Stimulated activated naive B cell treated with anti-CD40 and anti-IgM and Interleukin-4, amounts not matched to agents 10 μg/mL and 1 μg/mL and 100 μg/mL, for 72 hours (primary cell): ENCODE data around the gene NCK2.
"Not testable (repeated sequence)": the region's sequence is repeated elsewhere in the genome, so short reads cannot be mapped to it uniquely, and the experiment has no call there.

Source experiments
- ATAC-seq, 2 donors: fragments of 150-1000 bp; cut with Tn5 transposase; replicated peaks; 2 replicates each; pipeline ENCODE4 v1.10.0; 2021; ENCODE audit warnings: moderate library complexity in 1 of 2
- DNase-seq: peaks from one replicate; pipeline ENCODE4 v3.0.0; 2021
- H3K27ac Mint-ChIP-seq: one replicate; pipeline ENCODE4 v1.8.0; 2022; ENCODE audit warnings: mild to moderate bottlenecking, mixed read lengths
- H3K27me3 Mint-ChIP-seq, 2 donors: one replicate each; pipeline ENCODE4 v1.8.0; 2022; ENCODE audit warnings: mixed read lengths in 2 of 2
- H3K36me3 Mint-ChIP-seq, 2 donors: one replicate each; pipeline ENCODE4 v1.8.0; 2022; ENCODE audit warnings: mixed read lengths in 2 of 2, mild to moderate bottlenecking in 1 of 2
- H3K4me1 Mint-ChIP-seq, 2 donors: one replicate each; pipeline ENCODE4 v1.8.0; 2022; ENCODE audit warnings: mixed read lengths in 2 of 2, mild to moderate bottlenecking in 1 of 2
- H3K4me3 Mint-ChIP-seq, 2 donors: one replicate each; pipeline ENCODE4 v1.8.0; 2022; ENCODE audit warnings: mild to moderate bottlenecking in 2 of 2, mixed read lengths in 2 of 2, moderate library complexity in 1 of 2
- H3K9me3 Mint-ChIP-seq, 2 donors: one replicate each; pipeline ENCODE4 v1.8.0; 2022; ENCODE audit warnings: mixed read lengths in 2 of 2, mild to moderate bottlenecking in 1 of 2

The NCK2 gene

GRCh38 chr2:105886687-105887086, 142.0 kb downstream of the NCK2 start:
- peak overlapping the region in 1 of 2 donors; percentile 12 for H3K4me3 Mint-ChIP-seq
- peaks cover 84 to 89% of the 10 kb centered on the region in 2 donors for H3K36me3 Mint-ChIP-seq

GRCh38 chr2:105887256-105887655, 142.5 kb downstream of the NCK2 start:
- no peak overlapping the region for H3K4me3 Mint-ChIP-seq
- peaks cover 53 to 81% of the 10 kb centered on the region in 2 donors for H3K4me1 Mint-ChIP-seq
- peaks cover 78 to 83% of the 10 kb centered on the region in 2 donors for H3K36me3 Mint-ChIP-seq
- H3K27ac Mint-ChIP-seq: peak overlapping the region; percentile 65
- no peaks in the 10 kb centered on the region for H3K27me3 Mint-ChIP-seq
- no peak for DNase-seq
- H3K9me3 Mint-ChIP-seq: peaks cover 8 to 9% of the 10 kb centered on the region in 2 donors
- no peak for ATAC-seq

More at GRCh38 chr2:105886687-105887086, 142.0 kb downstream of the NCK2 start:
- Mint-ChIP-seq H3K27ac (peak overlapping the region; percentile 43), H3K9me3 (peaks cover 8 to 9% of the 10 kb centered on the region in 2 donors), H3K4me1 (peaks cover 57 to 84% of the 10 kb centered on the region in 2 donors), H3K27me3 (no peaks in the 10 kb centered on the region)
- ATAC-seq (no peak), DNase-seq (no peak)

GRCh38 chr2:105888625-105889024, 143.9 kb downstream of the NCK2 start:
- no peak for DNase-seq
- ATAC-seq: peak; percentile 58 to 67
- Mint-ChIP-seq H3K4me3 (no peak overlapping the region), H3K4me1 (peaks cover 46 to 68% of the 10 kb centered on the region in 2 donors), H3K9me3 (peaks cover 8 to 9% of the 10 kb centered on the region in 2 donors), H3K36me3 (peaks cover 71 to 78% of the 10 kb centered on the region in 2 donors), H3K27ac (peak overlapping the region; percentile 31), H3K27me3 (no peaks in the 10 kb centered on the region)

GRCh38 chr2:105889046-105889445, 144.3 kb downstream of the NCK2 start:
- no peak for ATAC-seq
- DNase-seq: no peak
- peaks cover 8 to 9% of the 10 kb centered on the region in 2 donors for H3K9me3 Mint-ChIP-seq
- peaks cover 66 to 77% of the 10 kb centered on the region in 2 donors for H3K36me3 Mint-ChIP-seq
- no peak overlapping the region for H3K4me3 Mint-ChIP-seq
- H3K27me3 Mint-ChIP-seq: no peaks in the 10 kb centered on the region
- peak overlapping the region; percentile 31 for H3K27ac Mint-ChIP-seq
- H3K4me1 Mint-ChIP-seq: peaks cover 42 to 63% of the 10 kb centered on the region in 2 donors

GRCh38 chr2:105890111-105890510, 145.4 kb downstream of the NCK2 start:
- Mint-ChIP-seq H3K4me3 (no peak overlapping the region), H3K27me3 (no peaks in the 10 kb centered on the region), H3K27ac (peak overlapping the region; percentile 42), H3K9me3 (peaks cover 8 to 9% of the 10 kb centered on the region in 2 donors), H3K4me1 (peaks cover 38 to 59% of the 10 kb centered on the region in 2 donors), H3K36me3 (peaks cover 67 to 79% of the 10 kb centered on the region in 2 donors)
- ATAC-seq (no peak), DNase-seq (no peak)

- H3K36me3 Mint-ChIP-seq: peaks cover 62 to 81% of the 10 kb centered on the region in 2 donors
These were observed 146.1 kb downstream of the NCK2 start for GRCh38 chr2:105890856-105891255.

GRCh38 chr2:105893011-105893995, 148.6 kb downstream of the NCK2 start:
- Mint-ChIP-seq H3K27ac (peak overlapping the region; percentile 31), H3K4me1 (peaks cover 21 to 35% of the 10 kb centered on the region in 2 donors)
- no peak for ATAC-seq

More at GRCh38 chr2:105890856-105891255, 146.1 kb downstream of the NCK2 start:
- H3K4me3 Mint-ChIP-seq: peak overlapping the region in 1 of 2 donors; percentile 17
- peaks cover 35 to 54% of the 10 kb centered on the region in 2 donors for H3K4me1 Mint-ChIP-seq
- peaks cover 8 to 9% of the 10 kb centered on the region in 2 donors for H3K9me3 Mint-ChIP-seq
- no peaks in the 10 kb centered on the region for H3K27me3 Mint-ChIP-seq
- H3K27ac Mint-ChIP-seq: peak overlapping the region; percentile 38
- DNase-seq: no peak
- no peak for ATAC-seq

GRCh38 chr2:105894327-105894944, 149.7 kb downstream of the NCK2 start:
- Mint-ChIP-seq H3K4me3 (peak overlapping the region in 1 of 2 donors; percentile 31), H3K27ac (peak overlapping the region; percentile 76), H3K4me1 (peaks cover 16 to 39% of the 10 kb centered on the region in 2 donors), H3K9me3 (peaks cover 13 to 16% of the 10 kb centered on the region in 2 donors), H3K36me3 (peaks cover 58 to 82% of the 10 kb centered on the region in 2 donors), H3K27me3 (no peaks in the 10 kb centered on the region)
- no peak for ATAC-seq
- no peak for DNase-seq

More at GRCh38 chr2:105893011-105893995, 148.6 kb downstream of the NCK2 start:
- no peak for DNase-seq
- peaks cover 56 to 82% of the 10 kb centered on the region in 2 donors for H3K36me3 Mint-ChIP-seq
- peaks cover 9 to 13% of the 10 kb centered on the region in 2 donors for H3K9me3 Mint-ChIP-seq
- H3K27me3 Mint-ChIP-seq: no peaks in the 10 kb centered on the region
- H3K4me3 Mint-ChIP-seq: no peak overlapping the region

GRCh38 chr2:105895990-105896764, 151.5 kb downstream of the NCK2 start:
- Mint-ChIP-seq H3K36me3 (peaks cover 60 to 82% of the 10 kb centered on the region in 2 donors), H3K27me3 (no peaks in the 10 kb centered on the region), H3K9me3 (peaks cover 29 to 31% of the 10 kb centered on the region in 2 donors), H3K4me3 (no peak overlapping the region), H3K4me1 (peaks cover 11 to 36% of the 10 kb centered on the region in 2 donors), H3K27ac (no peak overlapping the region)
- ATAC-seq: no peak
- DNase-seq: no peak

- Mint-ChIP-seq H3K27me3 (no peaks in the 10 kb centered on the region), H3K4me3 (no peak overlapping the region), H3K4me1 (peaks cover 15 to 40% of the 10 kb centered on the region in 2 donors), H3K9me3 (peaks cover 29 to 31% of the 10 kb centered on the region in 2 donors), H3K27ac (no peak overlapping the region), H3K36me3 (peaks cover 65 to 86% of the 10 kb centered on the region in 2 donors)
- ATAC-seq (no peak), DNase-seq (no peak)
These were observed 152.1 kb downstream of the NCK2 start for GRCh38 chr2:105896765-105897163.

GRCh38 chr2:105897694-105898093, 153.0 kb downstream of the NCK2 start:
- Mint-ChIP-seq H3K9me3 (peaks cover 29 to 31% of the 10 kb centered on the region in 2 donors), H3K27ac (peak overlapping the region; percentile 66), H3K36me3 (peaks cover 73 to 94% of the 10 kb centered on the region in 2 donors), H3K4me1 (peaks cover 20 to 49% of the 10 kb centered on the region in 2 donors)
- H3K4me3 Mint-ChIP-seq, DNase-seq, ATAC-seq, H3K27me3 Mint-ChIP-seq: not testable (repeated sequence)

- H3K27me3 Mint-ChIP-seq: no peaks in the 10 kb centered on the region
- H3K36me3 Mint-ChIP-seq: peaks cover 56 to 69% of the 10 kb centered on the region in 2 donors
- peaks cover 20 to 26% of the 10 kb centered on the region in 2 donors for H3K9me3 Mint-ChIP-seq
- no peak overlapping the region for H3K4me3 Mint-ChIP-seq
- peak overlapping the region; percentile 14 for H3K27ac Mint-ChIP-seq
- no peak for ATAC-seq
- no peak for DNase-seq
- peaks cover 39 to 81% of the 10 kb centered on the region in 2 donors for H3K4me1 Mint-ChIP-seq
These were observed 158.5 kb downstream of the NCK2 start for GRCh38 chr2:105903051-105903674.

- Mint-ChIP-seq H3K4me1 (peaks cover 47 to 79% of the 10 kb centered on the region in 2 donors), H3K4me3 (peak overlapping the region in 1 of 2 donors; percentile 15), H3K27me3 (no peaks in the 10 kb centered on the region), H3K36me3 (peaks cover 44 to 61% of the 10 kb centered on the region in 2 donors), H3K9me3 (peaks cover 11 to 18% of the 10 kb centered on the region in 2 donors), H3K27ac (peak overlapping the region; percentile 27)
- DNase-seq (no peak), ATAC-seq (peak; percentile 97 to 98)
These were observed 160.2 kb downstream of the NCK2 start for GRCh38 chr2:105904938-105905337.
